GM12874 (cell line): Measurements from ENCODE around the gene BCL3.

Source experiments
- CTCF ChIP-seq: IDR thresholded peaks from 2 replicates; pipeline ENCODE4 v1.5.1; 2011; ENCODE audit warnings: low read depth, mild to moderate bottlenecking, control low read depth, low read length, moderate library complexity; ENCODE audit not compliant: insufficient read depth

Gene BCL3

GRCh38 chr19:44732235-44733014, 16.1 kb upstream of the BCL3 start:
- TF ChIP-seq CTCF = no peak

DNA sequence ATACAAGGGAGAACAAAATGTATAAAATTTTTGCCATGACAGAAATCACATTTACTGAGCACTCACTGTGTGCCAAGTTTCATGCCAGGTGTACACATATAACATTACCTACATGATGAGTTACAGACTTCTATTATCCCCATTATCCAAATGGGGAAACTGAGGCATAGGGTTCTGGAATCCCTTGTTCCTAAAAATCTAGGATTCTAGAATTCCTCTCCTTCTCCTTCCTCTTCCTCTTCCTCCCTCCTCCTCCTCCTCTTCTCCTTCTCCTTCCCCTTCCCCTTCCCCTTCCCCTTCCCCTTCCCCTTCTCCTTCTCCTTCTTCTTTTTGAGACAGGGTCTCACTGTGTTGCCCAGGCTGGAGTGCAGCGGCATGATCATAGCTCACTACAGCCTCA, 14.2 kb upstream of the BCL3 start:
- TF ChIP-seq CTCF = no peak

DNA sequence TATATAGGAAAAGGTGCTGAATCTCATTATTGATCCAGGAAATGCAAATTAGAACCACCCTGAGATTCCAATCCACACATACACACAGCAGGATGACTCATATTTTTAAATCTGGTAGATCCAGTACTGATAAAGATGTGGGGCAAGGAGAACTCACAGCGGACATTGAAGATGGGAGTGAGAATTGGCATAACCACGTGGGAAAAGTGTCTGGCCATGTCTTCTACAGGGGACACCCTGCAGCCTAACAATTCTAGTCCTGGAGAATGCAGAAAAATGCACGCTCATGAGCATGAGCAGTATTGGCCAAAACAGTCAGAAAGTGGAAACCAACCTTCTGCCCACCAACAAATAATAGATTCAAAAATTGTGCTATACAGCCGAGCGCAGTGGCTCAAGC, 13.5 kb upstream of the BCL3 start:
- no peak for TF ChIP-seq CTCF

GRCh38 chr19:44737238-44738071, 11.1 kb upstream of the BCL3 start:
- no peak for TF ChIP-seq CTCF

GRCh38 chr19:44738136-44738535, 10.4 kb upstream of the BCL3 start:
- TF ChIP-seq CTCF = no peak

GRCh38 chr19:44738603-44739558, 9.6 kb upstream of the BCL3 start:
- no peak for TF ChIP-seq CTCF
